GM23338 (cell line): ENCODE results near the gene CTTNBP2. TPM values are rescaled to one million over a fixed set of nuclear protein-coding genes. Genes with fewer than 3 reads are reported as not detected.
A peak's percentile ranks its signal among the peaks of the same experiment; 100 is the strongest.

ENCODE experiments used
- ATAC-seq: fragments of 200-7000 bp; cut with Tn5 transposase; 3 replicates; pipeline ENCODE4 v1.9.1; 2020
- DNase-seq: peaks from one replicate; pipeline ENCODE4 v3.0.0-alpha.2; 2015; ENCODE audit warnings: low spot score
- H2AFZ ChIP-seq: fragments of 200-600 bp; sonication (generic); 2 replicates; pipeline ENCODE4 v1.8.0; 2016; ENCODE audit warnings: antibody characterized with exemption, mild to moderate bottlenecking, moderate library complexity
- H3F3A ChIP-seq: fragments of 200-600 bp; sonication (generic); replicated peaks from 2 replicates; pipeline ENCODE4 v1.8.0; 2017; ENCODE audit warnings: antibody characterized with exemption, mixed run types, low read depth
- H3K27ac ChIP-seq: fragments of 200-600 bp; sonication (generic); 2 replicates; pipeline ENCODE4 v1.6.1; 2016; ENCODE audit warnings: low read depth
- H3K27me3 ChIP-seq: fragments of 200-600 bp; sonication (generic); 2 replicates; pipeline ENCODE4 v1.8.0; 2016; ENCODE audit warnings: mild to moderate bottlenecking, mixed run types, moderate library complexity; ENCODE audit not compliant: insufficient read depth
- H3K36me3 ChIP-seq: fragments of 200-600 bp; sonication (generic); 2 replicates; pipeline ENCODE4 v1.8.0; 2016; ENCODE audit warnings: mild to moderate bottlenecking; ENCODE audit not compliant: insufficient read depth
- H3K4me1 ChIP-seq: fragments of 200-600 bp; sonication (generic); 2 replicates; pipeline ENCODE4 v1.8.0; 2016; ENCODE audit warnings: mild to moderate bottlenecking, moderate library complexity; ENCODE audit not compliant: insufficient read depth
- H3K4me2 ChIP-seq: fragments of 200-600 bp; sonication (generic); 2 replicates; pipeline ENCODE4 v1.7.1; 2017; ENCODE audit warnings: mixed run types
- H3K4me3 ChIP-seq: fragments of 200-600 bp; sonication (generic); 2 replicates; pipeline ENCODE4 v1.6.1; 2016; ENCODE audit warnings: mixed run types
- H3K79me2 ChIP-seq: fragments of 200-600 bp; sonication (generic); replicated peaks from 2 replicates; pipeline ENCODE4 v1.8.0; 2017; ENCODE audit warnings: mild to moderate bottlenecking; ENCODE audit not compliant: insufficient read depth
- H3K9me2 ChIP-seq: fragments of 200-600 bp; sonication (generic); 2 replicates; pipeline ENCODE4 v1.8.0; 2017; ENCODE audit not compliant: insufficient read depth
- H4K20me1 ChIP-seq: fragments of 200-600 bp; sonication (generic); replicated peaks from 2 replicates; pipeline ENCODE4 v1.8.0; 2017; ENCODE audit warnings: mild to moderate bottlenecking; ENCODE audit not compliant: insufficient read depth
- H3K27ac Mint-ChIP-seq: 2 replicates; pipeline ENCODE4 v1.8.0; 2020; ENCODE audit warnings: inconsistent platforms, mild to moderate bottlenecking, moderate library complexity, mixed read lengths
- H3K27me3 Mint-ChIP-seq: 3 replicates; pipeline ENCODE4 v1.8.0; 2022; ENCODE audit warnings: low read depth, mild to moderate bottlenecking, moderate library complexity, mixed read lengths, inconsistent platforms; ENCODE audit not compliant: insufficient read depth, poor library complexity
- H3K36me3 Mint-ChIP-seq: 3 replicates; pipeline ENCODE4 v1.8.0; 2021; ENCODE audit warnings: low read depth, mild to moderate bottlenecking, inconsistent platforms, moderate library complexity, mixed read lengths
- H3K4me1 Mint-ChIP-seq: 3 replicates; pipeline ENCODE4 v1.8.0; 2020; ENCODE audit warnings: mild to moderate bottlenecking, inconsistent platforms, mixed read lengths
- H3K4me3 Mint-ChIP-seq: 3 replicates; pipeline ENCODE4 v1.8.0; 2021; ENCODE audit warnings: moderate library complexity, mild to moderate bottlenecking, inconsistent platforms, mixed read lengths
- H3K9me3 Mint-ChIP-seq: 3 replicates; pipeline ENCODE4 v1.8.0; 2020; ENCODE audit warnings: moderate library complexity, mild to moderate bottlenecking, inconsistent platforms, mixed read lengths
- CREB1 ChIP-seq: fragments of 250-450 bp; sonication (Bioruptor Pico); IDR thresholded peaks from 2 replicates; pipeline ENCODE4 v1.5.0; 2020; ENCODE audit warnings: low read depth, mild to moderate bottlenecking, moderate library complexity
- EZH2 ChIP-seq: fragments of 200-600 bp; sonication (generic); IDR thresholded peaks from one replicate; pipeline ENCODE4 v1.8.0; 2017; ENCODE audit warnings: antibody characterized with exemption, mild to moderate bottlenecking, low read depth; ENCODE audit not compliant: unreplicated experiment
- EZH2phosphoT487 ChIP-seq: fragments of 200-600 bp; sonication (generic); IDR thresholded peaks from one replicate; pipeline ENCODE4 v1.8.1; 2018; ENCODE audit warnings: antibody characterized with exemption; ENCODE audit not compliant: unreplicated experiment
- JUNB ChIP-seq: IDR thresholded peaks from one replicate; pipeline ENCODE4 v1.6.1; 2016; ENCODE audit warnings: antibody characterized with exemption; ENCODE audit not compliant: unreplicated experiment
- NANOG ChIP-seq: IDR thresholded peaks from 2 replicates; pipeline ENCODE4 v1.6.1; 2016; ENCODE audit warnings: antibody characterized with exemption, borderline replicate concordance
- POLR2AphosphoS5 ChIP-seq: IDR thresholded peaks from 2 replicates; pipeline ENCODE4 v1.6.1; 2016; ENCODE audit warnings: antibody characterized with exemption, low read depth
- STAT1 ChIP-seq: IDR thresholded peaks from one replicate; pipeline ENCODE4 v1.6.1; 2016; ENCODE audit warnings: antibody characterized with exemption; ENCODE audit not compliant: unreplicated experiment
- ZNF114 ChIP-seq: fragments of 250-450 bp; sonication (Bioruptor Pico); IDR thresholded peaks from 2 replicates; pipeline ENCODE4 v1.5.0; 2020; ENCODE audit warnings: mild to moderate bottlenecking, moderate library complexity
- ZNF331 ChIP-seq: fragments of 250-450 bp; sonication (Bioruptor Pico); IDR thresholded peaks from 2 replicates; pipeline ENCODE4 v1.5.0; 2020; ENCODE audit warnings: low read depth, mild to moderate bottlenecking, moderate library complexity
- polyA plus RNA-seq: library from polyadenylated mRNA; unstranded; fragments of >200 nt; fragmentation: Nextera tagmentation; extraction: Ambion mirVana; gene quantifications from 2 replicates; pipeline ENCODE4 v1.2.1, GENCODE V29; 2016
- total RNA-seq: library from RNA; depleted of rRNA; stranded (reverse); fragments of >200 nt; shearing (Covaris generic); gene quantifications from 2 replicates; pipeline ENCODE4 v1.2.3, GENCODE V29; 2014
- TF ChIP-seq, protein P1 (sequence below): IDR thresholded peaks from one replicate; pipeline ENCODE4 v1.6.1; 2018; ENCODE audit warnings: antibody characterized with exemption; ENCODE audit not compliant: unreplicated experiment
- TF ChIP-seq, protein P2 (sequence below), 2 experiments: fragments of 200-600 bp in 1 of 2; sonication (generic) in 1 of 2; conservative IDR thresholded peaks; 2 replicates each; pipeline versions ENCODE4 v1.5.1 to v1.6.1; 2016 to 2017; ENCODE audit warnings: antibody characterized with exemption in 2 of 2, low read depth in 2 of 2, mild to moderate bottlenecking in 2 of 2, moderate library complexity in 1 of 2
- TF ChIP-seq, protein P3 (sequence below): IDR thresholded peaks from 2 replicates; pipeline ENCODE4 v1.6.1; 2016; ENCODE audit warnings: antibody characterized with exemption
- TF ChIP-seq, protein P4 (sequence below): fragments of 250-450 bp; sonication (Bioruptor Pico); IDR thresholded peaks from 2 replicates; pipeline ENCODE4 v1.5.0; 2020; ENCODE audit warnings: mild to moderate bottlenecking, moderate library complexity

Gene CTTNBP2
- total and polyA plus RNA-seq, 2 experiments from 2014 or later: 26.8 to 30.7 TPM

DNA sequence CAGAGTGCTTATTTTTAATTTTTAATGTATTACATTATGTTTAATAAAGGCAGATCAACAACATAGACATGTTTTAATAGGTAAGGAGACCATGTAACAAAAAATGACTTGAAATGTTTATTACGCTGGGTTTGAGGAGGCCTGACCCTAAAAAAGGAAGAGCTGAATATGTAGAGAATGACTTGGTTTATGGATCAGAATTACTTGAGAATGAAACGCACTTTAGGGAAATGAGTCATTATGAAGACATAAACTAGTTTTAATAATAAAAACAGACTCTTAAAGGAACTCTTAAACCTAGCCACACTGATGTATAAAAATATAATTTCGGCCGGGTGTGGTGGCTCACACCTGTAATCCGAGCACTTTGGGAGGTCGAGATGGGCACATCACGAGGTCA lies 56.5 kb downstream of the CTTNBP2 start:
- Mint-ChIP-seq H3K4me1 (peaks cover 53% of the 10 kb centered on the region), H3K36me3 (no peaks in the 10 kb centered on the region), H3K27me3 (peaks cover 3% of the 10 kb centered on the region), H3K4me3 (no peak overlapping the region), H3K9me3 (no peaks in the 10 kb centered on the region), H3K27ac (no peak overlapping the region; the same call in 1 of the 2 replicates)
- H3K27me3 ChIP-seq: no peaks in the 10 kb centered on the region
- H3K27ac ChIP-seq: 0 out of 2 replicates have a peak overlapping the region, but pooled peaks have one; percentile 13
- H3K4me2 ChIP-seq: no peak overlapping the region
- ATAC-seq: no peak
- no peaks in the 10 kb centered on the region for H3F3A ChIP-seq
- H3K4me3 ChIP-seq: no peak overlapping the region
- no peaks in the 10 kb centered on the region for H4K20me1 ChIP-seq
- H2AFZ ChIP-seq: no peak overlapping the region
- no peaks in the 10 kb centered on the region for H3K36me3 ChIP-seq
- H3K79me2 ChIP-seq: peaks cover 14% of the 10 kb centered on the region; the same call in 1 of the 2 replicates
- H3K9me2 ChIP-seq: no peaks in the 10 kb centered on the region
- peaks cover 34% of the 10 kb centered on the region for H3K4me1 ChIP-seq
- TF ChIP-seq NANOG: no peak
- TF ChIP-seq, protein P1, sequence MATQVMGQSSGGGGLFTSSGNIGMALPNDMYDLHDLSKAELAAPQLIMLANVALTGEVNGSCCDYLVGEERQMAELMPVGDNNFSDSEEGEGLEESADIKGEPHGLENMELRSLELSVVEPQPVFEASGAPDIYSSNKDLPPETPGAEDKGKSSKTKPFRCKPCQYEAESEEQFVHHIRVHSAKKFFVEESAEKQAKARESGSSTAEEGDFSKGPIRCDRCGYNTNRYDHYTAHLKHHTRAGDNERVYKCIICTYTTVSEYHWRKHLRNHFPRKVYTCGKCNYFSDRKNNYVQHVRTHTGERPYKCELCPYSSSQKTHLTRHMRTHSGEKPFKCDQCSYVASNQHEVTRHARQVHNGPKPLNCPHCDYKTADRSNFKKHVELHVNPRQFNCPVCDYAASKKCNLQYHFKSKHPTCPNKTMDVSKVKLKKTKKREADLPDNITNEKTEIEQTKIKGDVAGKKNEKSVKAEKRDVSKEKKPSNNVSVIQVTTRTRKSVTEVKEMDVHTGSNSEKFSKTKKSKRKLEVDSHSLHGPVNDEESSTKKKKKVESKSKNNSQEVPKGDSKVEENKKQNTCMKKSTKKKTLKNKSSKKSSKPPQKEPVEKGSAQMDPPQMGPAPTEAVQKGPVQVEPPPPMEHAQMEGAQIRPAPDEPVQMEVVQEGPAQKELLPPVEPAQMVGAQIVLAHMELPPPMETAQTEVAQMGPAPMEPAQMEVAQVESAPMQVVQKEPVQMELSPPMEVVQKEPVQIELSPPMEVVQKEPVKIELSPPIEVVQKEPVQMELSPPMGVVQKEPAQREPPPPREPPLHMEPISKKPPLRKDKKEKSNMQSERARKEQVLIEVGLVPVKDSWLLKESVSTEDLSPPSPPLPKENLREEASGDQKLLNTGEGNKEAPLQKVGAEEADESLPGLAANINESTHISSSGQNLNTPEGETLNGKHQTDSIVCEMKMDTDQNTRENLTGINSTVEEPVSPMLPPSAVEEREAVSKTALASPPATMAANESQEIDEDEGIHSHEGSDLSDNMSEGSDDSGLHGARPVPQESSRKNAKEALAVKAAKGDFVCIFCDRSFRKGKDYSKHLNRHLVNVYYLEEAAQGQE: no peak
- TF ChIP-seq, protein P2, sequence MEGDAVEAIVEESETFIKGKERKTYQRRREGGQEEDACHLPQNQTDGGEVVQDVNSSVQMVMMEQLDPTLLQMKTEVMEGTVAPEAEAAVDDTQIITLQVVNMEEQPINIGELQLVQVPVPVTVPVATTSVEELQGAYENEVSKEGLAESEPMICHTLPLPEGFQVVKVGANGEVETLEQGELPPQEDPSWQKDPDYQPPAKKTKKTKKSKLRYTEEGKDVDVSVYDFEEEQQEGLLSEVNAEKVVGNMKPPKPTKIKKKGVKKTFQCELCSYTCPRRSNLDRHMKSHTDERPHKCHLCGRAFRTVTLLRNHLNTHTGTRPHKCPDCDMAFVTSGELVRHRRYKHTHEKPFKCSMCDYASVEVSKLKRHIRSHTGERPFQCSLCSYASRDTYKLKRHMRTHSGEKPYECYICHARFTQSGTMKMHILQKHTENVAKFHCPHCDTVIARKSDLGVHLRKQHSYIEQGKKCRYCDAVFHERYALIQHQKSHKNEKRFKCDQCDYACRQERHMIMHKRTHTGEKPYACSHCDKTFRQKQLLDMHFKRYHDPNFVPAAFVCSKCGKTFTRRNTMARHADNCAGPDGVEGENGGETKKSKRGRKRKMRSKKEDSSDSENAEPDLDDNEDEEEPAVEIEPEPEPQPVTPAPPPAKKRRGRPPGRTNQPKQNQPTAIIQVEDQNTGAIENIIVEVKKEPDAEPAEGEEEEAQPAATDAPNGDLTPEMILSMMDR (conservative IDR thresholded peaks at IDR 0.05; ENCODE audit: low read depth in 2 of 2): no peak
- TF ChIP-seq EZH2phosphoT487: no peak
- TF ChIP-seq STAT1: no peak
- no peak for TF ChIP-seq ZNF331
- TF ChIP-seq EZH2: no peak
- no peak for TF ChIP-seq ZNF114 (CRISPR knock-in tag)
- no peak for TF ChIP-seq POLR2AphosphoS5
- TF ChIP-seq, protein P3, sequence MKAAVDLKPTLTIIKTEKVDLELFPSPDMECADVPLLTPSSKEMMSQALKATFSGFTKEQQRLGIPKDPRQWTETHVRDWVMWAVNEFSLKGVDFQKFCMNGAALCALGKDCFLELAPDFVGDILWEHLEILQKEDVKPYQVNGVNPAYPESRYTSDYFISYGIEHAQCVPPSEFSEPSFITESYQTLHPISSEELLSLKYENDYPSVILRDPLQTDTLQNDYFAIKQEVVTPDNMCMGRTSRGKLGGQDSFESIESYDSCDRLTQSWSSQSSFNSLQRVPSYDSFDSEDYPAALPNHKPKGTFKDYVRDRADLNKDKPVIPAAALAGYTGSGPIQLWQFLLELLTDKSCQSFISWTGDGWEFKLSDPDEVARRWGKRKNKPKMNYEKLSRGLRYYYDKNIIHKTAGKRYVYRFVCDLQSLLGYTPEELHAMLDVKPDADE: no peak
- no peak for TF ChIP-seq JUNB
- TF ChIP-seq, protein P4, sequence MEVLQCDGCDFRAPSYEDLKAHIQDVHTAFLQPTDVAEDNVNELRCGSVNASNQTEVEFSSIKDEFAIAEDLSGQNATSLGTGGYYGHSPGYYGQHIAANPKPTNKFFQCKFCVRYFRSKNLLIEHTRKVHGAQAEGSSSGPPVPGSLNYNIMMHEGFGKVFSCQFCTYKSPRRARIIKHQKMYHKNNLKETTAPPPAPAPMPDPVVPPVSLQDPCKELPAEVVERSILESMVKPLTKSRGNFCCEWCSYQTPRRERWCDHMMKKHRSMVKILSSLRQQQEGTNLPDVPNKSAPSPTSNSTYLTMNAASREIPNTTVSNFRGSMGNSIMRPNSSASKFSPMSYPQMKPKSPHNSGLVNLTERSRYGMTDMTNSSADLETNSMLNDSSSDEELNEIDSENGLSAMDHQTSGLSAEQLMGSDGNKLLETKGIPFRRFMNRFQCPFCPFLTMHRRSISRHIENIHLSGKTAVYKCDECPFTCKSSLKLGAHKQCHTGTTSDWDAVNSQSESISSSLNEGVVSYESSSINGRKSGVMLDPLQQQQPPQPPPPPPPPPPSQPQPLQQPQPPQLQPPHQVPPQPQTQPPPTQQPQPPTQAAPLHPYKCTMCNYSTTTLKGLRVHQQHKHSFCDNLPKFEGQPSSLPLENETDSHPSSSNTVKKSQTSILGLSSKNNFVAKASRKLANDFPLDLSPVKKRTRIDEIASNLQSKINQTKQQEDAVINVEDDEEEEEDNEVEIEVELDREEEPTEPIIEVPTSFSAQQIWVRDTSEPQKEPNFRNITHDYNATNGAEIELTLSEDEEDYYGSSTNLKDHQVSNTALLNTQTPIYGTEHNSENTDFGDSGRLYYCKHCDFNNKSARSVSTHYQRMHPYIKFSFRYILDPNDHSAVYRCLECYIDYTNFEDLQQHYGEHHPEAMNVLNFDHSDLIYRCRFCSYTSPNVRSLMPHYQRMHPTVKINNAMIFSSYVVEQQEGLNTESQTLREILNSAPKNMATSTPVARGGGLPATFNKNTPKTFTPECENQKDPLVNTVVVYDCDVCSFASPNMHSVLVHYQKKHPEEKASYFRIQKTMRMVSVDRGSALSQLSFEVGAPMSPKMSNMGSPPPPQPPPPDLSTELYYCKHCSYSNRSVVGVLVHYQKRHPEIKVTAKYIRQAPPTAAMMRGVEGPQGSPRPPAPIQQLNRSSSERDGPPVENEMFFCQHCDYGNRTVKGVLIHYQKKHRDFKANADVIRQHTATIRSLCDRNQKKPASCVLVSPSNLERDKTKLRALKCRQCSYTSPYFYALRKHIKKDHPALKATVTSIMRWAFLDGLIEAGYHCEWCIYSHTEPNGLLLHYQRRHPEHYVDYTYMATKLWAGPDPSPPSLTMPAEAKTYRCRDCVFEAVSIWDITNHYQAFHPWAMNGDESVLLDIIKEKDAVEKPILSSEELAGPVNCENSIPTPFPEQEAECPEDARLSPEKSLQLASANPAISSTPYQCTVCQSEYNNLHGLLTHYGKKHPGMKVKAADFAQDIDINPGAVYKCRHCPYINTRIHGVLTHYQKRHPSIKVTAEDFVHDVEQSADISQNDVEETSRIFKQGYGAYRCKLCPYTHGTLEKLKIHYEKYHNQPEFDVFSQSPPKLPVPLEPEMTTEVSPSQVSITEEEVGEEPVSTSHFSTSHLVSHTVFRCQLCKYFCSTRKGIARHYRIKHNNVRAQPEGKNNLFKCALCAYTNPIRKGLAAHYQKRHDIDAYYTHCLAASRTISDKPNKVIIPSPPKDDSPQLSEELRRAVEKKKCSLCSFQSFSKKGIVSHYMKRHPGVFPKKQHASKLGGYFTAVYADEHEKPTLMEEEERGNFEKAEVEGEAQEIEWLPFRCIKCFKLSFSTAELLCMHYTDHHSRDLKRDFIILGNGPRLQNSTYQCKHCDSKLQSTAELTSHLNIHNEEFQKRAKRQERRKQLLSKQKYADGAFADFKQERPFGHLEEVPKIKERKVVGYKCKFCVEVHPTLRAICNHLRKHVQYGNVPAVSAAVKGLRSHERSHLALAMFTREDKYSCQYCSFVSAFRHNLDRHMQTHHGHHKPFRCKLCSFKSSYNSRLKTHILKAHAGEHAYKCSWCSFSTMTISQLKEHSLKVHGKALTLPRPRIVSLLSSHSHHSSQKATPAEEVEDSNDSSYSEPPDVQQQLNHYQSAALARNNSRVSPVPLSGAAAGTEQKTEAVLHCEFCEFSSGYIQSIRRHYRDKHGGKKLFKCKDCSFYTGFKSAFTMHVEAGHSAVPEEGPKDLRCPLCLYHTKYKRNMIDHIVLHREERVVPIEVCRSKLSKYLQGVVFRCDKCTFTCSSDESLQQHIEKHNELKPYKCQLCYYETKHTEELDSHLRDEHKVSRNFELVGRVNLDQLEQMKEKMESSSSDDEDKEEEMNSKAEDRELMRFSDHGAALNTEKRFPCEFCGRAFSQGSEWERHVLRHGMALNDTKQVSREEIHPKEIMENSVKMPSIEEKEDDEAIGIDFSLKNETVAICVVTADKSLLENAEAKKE (CRISPR knock-in tag): no peak
- TF ChIP-seq CREB1 (CRISPR knock-in tag): no peak
- no peak for DNase-seq
